Right hindlimb (tissue), 1 donor: Measurements from ENCODE around the gene TRIM56.
"Not testable (repeated sequence)": the region's sequence is repeated elsewhere in the genome, so short reads cannot be mapped to it uniquely, and the experiment has no call there.

Source experiments
- DNase-seq: peaks from one replicate; pipeline ENCODE4 v3.0.0-alpha.2; 2018

The TRIM56 gene

GRCh38 chr7:101092266-101092905 is 7.1 kb downstream of the TRIM56 start:
- DNase-seq: not testable (repeated sequence)

- DNase-seq: no peak
These were observed 8.6 kb downstream of the TRIM56 start for GRCh38 chr7:101093906-101094305.

- DNase-seq: no peak
These were observed 9.1 kb downstream of the TRIM56 start for GRCh38 chr7:101094376-101094775.

GRCh38 chr7:101094791-101095375 is 9.6 kb downstream of the TRIM56 start:
- no peak for DNase-seq

GRCh38 chr7:101096331-101096956 is 11.2 kb downstream of the TRIM56 start:
- DNase-seq: no peak

GRCh38 chr7:101096957-101097347 is 11.7 kb downstream of the TRIM56 start:
- no peak for DNase-seq

GRCh38 chr7:101097561-101097960 is 12.3 kb downstream of the TRIM56 start:
- DNase-seq: no peak

- DNase-seq: peak; percentile 93
These were observed 14.9 kb downstream of the TRIM56 start for GRCh38 chr7:101099969-101100781.

- DNase-seq: no peak
These were observed 15.9 kb downstream of the TRIM56 start for GRCh38 chr7:101100858-101101847.

GRCh38 chr7:101102026-101102425 is 16.7 kb downstream of the TRIM56 start:
- no peak for DNase-seq

- not testable (repeated sequence) for DNase-seq
These were observed 18.4 kb downstream of the TRIM56 start for GRCh38 chr7:101103701-101104100.

- DNase-seq: no peak
These were observed 19.0 kb downstream of the TRIM56 start for GRCh38 chr7:101104193-101104713.

- DNase-seq: no peak
These were observed 19.5 kb downstream of the TRIM56 start for GRCh38 chr7:101104799-101105198.

GRCh38 chr7:101105248-101105647 is 20.0 kb downstream of the TRIM56 start:
- DNase-seq: not testable (repeated sequence)

- DNase-seq: no peak
These were observed 21.1 kb downstream of the TRIM56 start for GRCh38 chr7:101106386-101106785.

GRCh38 chr7:101108330-101108857 is 23.1 kb downstream of the TRIM56 start:
- peak; percentile 61 for DNase-seq

GRCh38 chr7:101108961-101109360 is 23.7 kb downstream of the TRIM56 start:
- no peak for DNase-seq

- no peak for DNase-seq
These were observed 24.1 kb downstream of the TRIM56 start for GRCh38 chr7:101109368-101109767.

GRCh38 chr7:101111261-101111660 is 26.0 kb downstream of the TRIM56 start:
- DNase-seq: no peak

- DNase-seq: peak; percentile 48
These were observed 27.0 kb downstream of the TRIM56 start for GRCh38 chr7:101112233-101112632.

- DNase-seq: not testable (repeated sequence)
These were observed 27.9 kb downstream of the TRIM56 start for GRCh38 chr7:101113140-101113539.

- no peak for DNase-seq
These were observed 28.6 kb downstream of the TRIM56 start for GRCh38 chr7:101113836-101114235.
